Thymus (tissue), 11 donors: ENCODE results near the gene TUBA3E. TPM values are rescaled to one million over a fixed set of nuclear protein-coding genes. Genes with fewer than 3 reads are reported as not detected.
"Not testable (repeated sequence)": the region's sequence is repeated elsewhere in the genome, so short reads cannot be mapped to it uniquely, and the experiment has no call there.

Experiments used
- DNase-seq, 9 donors: peaks; one replicate each; pipeline ENCODE4 v3.0.0-alpha.2; 2013; ENCODE audit warnings: low spot score in 9 of 9, low read depth in 6 of 9, missing footprints in 1 of 9
- H3K27ac ChIP-seq, 2 donors: one replicate each; pipeline ENCODE4 v1.5.1; 2013; ENCODE audit warnings: control low read depth in 1 of 2, low read depth in 1 of 2, low read length in 1 of 2, mild to moderate bottlenecking in 1 of 2, moderate library complexity in 1 of 2
- H3K27me3 ChIP-seq, 2 donors: one replicate each; pipeline ENCODE4 v1.5.1; 2013; ENCODE audit warnings: low read length in 1 of 2; ENCODE audit not compliant: control insufficient read depth in 2 of 2, insufficient read depth in 1 of 2
- H3K36me3 ChIP-seq, 2 donors: one replicate each; pipeline ENCODE4 v1.5.1; 2013; ENCODE audit warnings: low read length in 1 of 2, mild to moderate bottlenecking in 1 of 2, moderate library complexity in 1 of 2; ENCODE audit not compliant: control insufficient read depth in 2 of 2, insufficient read depth in 2 of 2
- H3K4me1 ChIP-seq, 2 donors: one replicate each; pipeline ENCODE4 v1.5.1; 2013; ENCODE audit warnings: low read length in 2 of 2; ENCODE audit not compliant: control insufficient read depth in 2 of 2, insufficient read depth in 2 of 2
- H3K4me3 ChIP-seq, 2 donors: one replicate each; pipeline ENCODE4 v1.5.1; 2013; ENCODE audit warnings: low read length in 2 of 2, control low read depth in 1 of 2, mild to moderate bottlenecking in 1 of 2
- H3K9me3 ChIP-seq, 2 donors: one replicate each; pipeline ENCODE4 v1.5.1; 2013; ENCODE audit warnings: low read length in 1 of 2, mild to moderate bottlenecking in 1 of 2; ENCODE audit not compliant: control insufficient read depth in 2 of 2, insufficient read depth in 1 of 2
- WGBS: extraction: QIAGEN DNeasy Blood & Tissue Kit; methylation state at CpG from one replicate; pipeline ENCODE4 v1.1.7; 2013; 5-methylcytosine and 5-hydroxymethylcytosine counted together
- polyA plus RNA-seq: library from polyadenylated mRNA; stranded (reverse); fragments of 200-250 nt; gene quantifications from one replicate; pipeline ENCODE4 v1.2.3, GENCODE V29; 2013
- total RNA-seq: library from RNA; stranded (reverse); fragments of 120-200 nt; gene quantifications from one replicate; pipeline ENCODE4 v1.2.4, GENCODE V29; 2013
- donor health status: healthy.

Gene TUBA3E
- total and polyA plus RNA-seq, 2 donors: 0.05 to 0.82 TPM

- 14% methylated on average over 30 of the region's 30 CpGs for WGBS
- Histone ChIP-seq H3K4me3 (peak within 1 kb of the TSS in 1 of 2 donors; percentile 10), H3K27me3 (peaks cover 2 to 31% of the 10 kb centered on the region in 2 donors)
- not testable (repeated sequence) for H3K9me3 ChIP-seq, H3K27ac ChIP-seq, H3K4me1 ChIP-seq, H3K36me3 ChIP-seq
- DNase-seq: peak in 5 of 9 donors; percentile 10 to 42 (median 25)
These were observed 53.2 kb downstream of the TUBA3E start, which contains the start of gene CCDC74B for GRCh38 chr2:130145006-130145414. CCDC74B (minus strand) TSS chr2:130145112; CDS start chr2:130144996, 116 bp downstream.

DNA sequence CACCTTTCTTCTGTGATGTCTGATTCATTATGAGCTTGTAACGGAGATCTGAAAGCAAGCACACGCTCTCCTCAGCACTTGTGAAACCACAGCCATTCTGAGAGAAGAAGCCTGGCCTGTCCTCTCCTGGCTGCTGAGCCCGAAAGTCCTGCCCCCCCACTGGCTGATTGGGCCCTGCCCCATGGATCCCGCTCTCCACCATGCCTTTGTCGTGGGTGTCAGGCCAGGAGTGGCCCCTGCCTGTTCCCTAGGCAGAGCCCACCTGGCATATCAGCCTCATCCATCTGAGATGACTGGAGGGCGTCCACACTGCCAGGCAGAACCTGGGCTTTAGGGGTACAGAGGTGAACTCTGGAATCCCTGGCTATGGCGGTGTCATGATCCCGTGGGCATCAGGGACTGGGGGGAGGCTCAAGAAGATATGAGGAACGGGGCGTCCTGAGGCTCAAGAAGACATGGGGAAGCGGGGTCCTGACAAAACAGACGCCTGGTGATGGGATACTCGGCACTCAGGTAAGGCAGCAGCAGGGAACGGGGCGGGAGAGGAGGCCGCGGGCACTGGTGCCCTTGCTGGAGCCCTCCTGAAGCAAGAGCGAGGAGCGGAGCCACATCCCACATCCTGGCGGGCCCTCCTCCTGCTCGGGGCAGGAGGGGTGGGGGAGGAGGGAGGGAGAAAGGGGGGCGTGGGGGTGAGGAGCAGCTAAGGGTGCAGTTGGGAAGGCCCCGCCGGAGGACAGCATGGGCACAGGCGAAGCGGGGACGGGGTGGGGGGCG lies 54.8 kb downstream of the TUBA3E start:
- not testable (repeated sequence) for DNase-seq, H3K4me1 ChIP-seq, H3K9me3 ChIP-seq, H3K27ac ChIP-seq, H3K36me3 ChIP-seq, H3K4me3 ChIP-seq
- H3K27me3 ChIP-seq: peaks cover 2 to 31% of the 10 kb centered on the region in 2 donors
- 37% methylated on average over 22 of the region's 28 CpGs for WGBS

GRCh38 chr2:130142396-130143265 lies 55.6 kb downstream of the TUBA3E start:
- not testable (repeated sequence) for H3K4me3 ChIP-seq, DNase-seq, H3K27ac ChIP-seq, H3K36me3 ChIP-seq, H3K9me3 ChIP-seq, H3K4me1 ChIP-seq
- peaks cover 2 to 31% of the 10 kb centered on the region in 2 donors for H3K27me3 ChIP-seq
- WGBS: 81% methylated on average over 13 of the region's 13 CpGs

Other genes with a start within 250 kb of the TUBA3E start
- gene RAB6C, start 218.8 kb downstream of the TUBA3E start, total RNA-seq: 0.05 TPM
- 0.05 TPM for gene RAB6C, start 218.8 kb downstream of the TUBA3E start, polyA plus RNA-seq
- gene POTEF, start 69.2 kb downstream of the TUBA3E start, total RNA-seq: not detected
- gene POTEF, start 69.2 kb downstream of the TUBA3E start, polyA plus RNA-seq: under 0.01 TPM
- gene CCDC74B, start 53.3 kb downstream of the TUBA3E start, total RNA-seq: 2.9 TPM
- 7.1 TPM for gene CCDC74B, start 53.3 kb downstream of the TUBA3E start, polyA plus RNA-seq
- 14.0 TPM for gene SMPD4, start 16.8 kb downstream of the TUBA3E start, total RNA-seq
- 42.6 TPM for gene SMPD4, start 16.8 kb downstream of the TUBA3E start, polyA plus RNA-seq
- gene MZT2B, start 16.2 kb downstream of the TUBA3E start, total RNA-seq: 326 TPM
- gene MZT2B, start 16.2 kb downstream of the TUBA3E start, polyA plus RNA-seq: 141 TPM
- 47.5 TPM for gene IMP4, start 144.5 kb upstream of the TUBA3E start, total RNA-seq
- 47.4 TPM for gene IMP4, start 144.5 kb upstream of the TUBA3E start, polyA plus RNA-seq
- 9.2 TPM for gene PTPN18, start 157.6 kb upstream of the TUBA3E start, total RNA-seq
- 29.3 TPM for gene PTPN18, start 157.6 kb upstream of the TUBA3E start, polyA plus RNA-seq